Subcutaneous adipose tissue (tissue), 4 donors: ENCODE results near the gene LYPLA2. TPM values are rescaled to one million over a fixed set of nuclear protein-coding genes. Genes with fewer than 3 reads are reported as not detected.

ENCODE experiments used
- CTCF ChIP-seq: fragments of 450-650 bp; IDR thresholded peaks from one replicate; pipeline ENCODE4 v1.5.1; 2016; ENCODE audit warnings: low read depth, mild to moderate bottlenecking, control low read depth, antibody characterized with exemption, moderate library complexity
- total RNA-seq, 4 donors: library from RNA; depleted of rRNA; stranded (reverse); fragments of >200 nt; gene quantifications; one replicate each; pipeline ENCODE4 v1.1.0, GENCODE V29; 2016

LYPLA2 gene
- total RNA-seq, 4 donors from 2014 or later: 20.3 to 34.0 (median 27.5) TPM

- no peak for TF ChIP-seq CTCF
Observed at GRCh38 chr1:23816906-23817305, 26.0 kb downstream of the LYPLA2 start.

GRCh38 chr1:23817633-23818032 lies 26.7 kb downstream of the LYPLA2 start:
- no peak for TF ChIP-seq CTCF

GRCh38 chr1:23823767-23824166 lies 32.8 kb downstream of the LYPLA2 start:
- no peak for TF ChIP-seq CTCF

- TF ChIP-seq CTCF: no peak
Observed at GRCh38 chr1:23824711-23825075, 33.7 kb downstream of the LYPLA2 start.

GRCh38 chr1:23825076-23825761 lies 34.3 kb downstream of the LYPLA2 start, which contains the start of gene HMGCL:
Gene HMGCL, minus strand, starts transcription at chr1:23825429. Its CDS starts 14 bp downstream, at chr1:23825415.
- no peak for TF ChIP-seq CTCF

- no peak for TF ChIP-seq CTCF
Observed at GRCh38 chr1:23825762-23826522, 35.0 kb downstream of the LYPLA2 start.

- no peak for TF ChIP-seq CTCF
Observed at GRCh38 chr1:23827717-23828116, 36.8 kb downstream of the LYPLA2 start.
